NCI-H1694 (cell line): ENCODE measurements around the gene DOCK2.

Experiments
- DNase-seq: peaks from one replicate; lab custom pipeline; 2025; lab: John Stamatoyannopoulos, UW

DOCK2 gene

DNA sequence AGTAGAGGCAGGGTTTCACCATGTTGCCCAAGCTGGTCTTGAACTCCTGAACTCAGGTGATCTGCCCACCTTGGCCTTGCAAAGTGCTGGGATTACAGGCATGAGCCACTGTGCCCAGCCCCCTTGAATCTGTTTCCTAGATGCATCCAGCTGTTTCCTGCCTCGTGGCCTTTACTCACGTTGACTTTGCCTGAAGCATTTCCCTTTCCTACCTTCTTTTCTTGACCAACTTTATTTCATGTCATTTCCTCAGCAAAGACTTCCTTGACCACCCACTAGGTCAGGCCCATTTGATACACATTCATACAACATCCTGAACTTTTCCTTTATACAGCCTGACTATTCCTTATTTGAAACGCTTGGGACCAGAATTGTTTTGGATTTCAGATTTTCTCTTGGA lies 51.0 kb downstream of the DOCK2 start:
- DNase-seq: no peak

DNA sequence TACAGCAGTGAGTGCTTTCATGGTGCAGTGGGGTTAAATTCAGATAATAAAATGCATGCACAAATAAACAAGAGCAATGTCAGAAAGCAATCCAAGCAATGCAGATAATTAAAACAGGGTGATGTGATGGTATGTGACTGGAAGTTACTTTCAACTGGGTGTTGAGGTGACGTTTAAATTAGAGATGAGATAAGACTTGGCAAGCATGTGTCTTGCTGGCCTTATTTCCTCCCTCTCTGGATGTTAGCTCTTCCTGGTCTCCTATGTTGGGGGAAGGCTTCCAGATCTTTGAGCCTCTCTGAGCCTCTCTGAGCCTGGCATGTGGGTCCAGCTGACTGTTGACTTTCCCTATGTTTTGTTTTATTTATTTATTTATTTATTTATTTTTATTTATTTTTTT lies 54.4 kb downstream of the DOCK2 start:
- DNase-seq: no peak

DNA sequence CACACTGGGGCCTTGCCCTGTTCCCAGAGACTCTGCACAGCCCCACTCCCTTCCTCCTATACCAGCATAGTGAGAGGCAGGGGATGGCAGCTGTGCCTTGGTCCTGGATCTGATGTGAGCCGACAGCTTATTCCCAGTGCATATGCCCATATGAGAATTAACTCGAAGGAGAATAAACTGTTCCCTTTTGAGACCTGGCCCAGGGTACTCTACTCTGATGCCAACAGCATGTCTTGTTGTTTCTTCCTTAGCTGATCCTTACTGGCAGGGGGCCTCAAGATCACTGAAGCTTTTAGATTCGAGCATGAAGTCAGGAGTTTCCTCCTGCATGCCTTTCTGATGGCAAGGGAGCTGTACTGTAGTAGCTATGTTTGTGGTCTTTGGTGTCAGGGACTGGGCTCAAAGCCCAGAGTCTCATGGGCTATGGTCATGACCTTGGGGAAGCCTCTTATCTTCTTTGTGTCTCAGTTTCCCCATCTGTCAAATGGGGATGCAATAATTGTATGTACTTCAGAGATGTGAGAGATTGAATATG lies 57.1 kb downstream of the DOCK2 start:
- no peak for DNase-seq

DNA sequence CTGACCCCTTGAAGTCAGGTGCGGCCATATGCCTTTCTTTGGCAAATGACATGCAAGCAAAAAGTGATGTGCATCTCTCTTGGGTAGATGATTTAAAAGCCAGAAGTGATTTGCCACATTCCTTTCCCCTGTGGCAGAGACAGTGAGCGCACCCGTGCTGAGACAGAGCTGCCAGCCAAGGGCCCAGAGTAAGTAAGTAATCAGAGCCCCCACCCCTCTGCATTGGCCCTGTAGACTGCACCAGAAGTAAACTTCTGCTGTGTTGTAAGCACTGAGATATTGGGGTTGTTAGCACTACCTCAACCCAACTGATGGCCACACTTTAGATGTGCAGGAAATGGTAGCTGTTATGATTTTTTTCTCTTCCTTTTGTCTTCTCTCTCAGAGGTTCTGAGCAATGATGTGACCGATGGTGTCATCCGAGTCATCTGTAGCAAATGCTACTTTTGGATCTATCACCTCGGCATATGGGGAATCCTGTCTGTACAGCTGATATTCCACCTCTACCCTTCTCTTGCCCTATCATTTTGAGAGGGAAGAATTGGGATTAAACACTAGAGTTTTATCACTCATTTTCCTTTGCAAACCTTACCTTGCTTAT lies 58.0 kb downstream of the DOCK2 start:
- DNase-seq: no peak

DNA sequence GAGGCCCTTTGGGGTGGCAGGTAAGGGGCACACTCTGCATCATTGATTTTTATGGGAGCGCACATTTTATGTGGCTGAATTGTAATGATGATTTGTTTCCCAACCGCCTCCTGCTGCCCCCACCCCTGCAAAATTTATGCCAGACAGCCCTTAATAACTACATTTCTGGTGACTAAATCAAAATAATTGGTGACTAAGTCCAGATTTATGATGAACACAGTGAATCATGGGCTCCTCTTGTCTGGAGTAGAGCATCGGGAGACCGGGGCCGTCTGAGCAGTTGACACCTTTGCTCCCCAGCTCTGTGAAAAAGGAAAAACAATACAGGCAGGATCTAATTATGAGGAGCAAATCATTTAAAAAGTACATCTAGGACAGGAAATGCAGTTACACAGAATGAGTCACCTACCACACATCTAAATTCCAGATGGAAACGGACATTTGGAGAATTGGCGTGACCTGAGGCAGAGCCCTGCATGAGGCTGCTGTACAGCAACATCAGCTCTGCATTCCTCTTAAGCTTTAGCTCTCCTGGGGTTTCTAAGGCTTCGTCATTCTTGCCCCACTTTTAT lies 58.9 kb downstream of the DOCK2 start:
- DNase-seq: no peak

DNA sequence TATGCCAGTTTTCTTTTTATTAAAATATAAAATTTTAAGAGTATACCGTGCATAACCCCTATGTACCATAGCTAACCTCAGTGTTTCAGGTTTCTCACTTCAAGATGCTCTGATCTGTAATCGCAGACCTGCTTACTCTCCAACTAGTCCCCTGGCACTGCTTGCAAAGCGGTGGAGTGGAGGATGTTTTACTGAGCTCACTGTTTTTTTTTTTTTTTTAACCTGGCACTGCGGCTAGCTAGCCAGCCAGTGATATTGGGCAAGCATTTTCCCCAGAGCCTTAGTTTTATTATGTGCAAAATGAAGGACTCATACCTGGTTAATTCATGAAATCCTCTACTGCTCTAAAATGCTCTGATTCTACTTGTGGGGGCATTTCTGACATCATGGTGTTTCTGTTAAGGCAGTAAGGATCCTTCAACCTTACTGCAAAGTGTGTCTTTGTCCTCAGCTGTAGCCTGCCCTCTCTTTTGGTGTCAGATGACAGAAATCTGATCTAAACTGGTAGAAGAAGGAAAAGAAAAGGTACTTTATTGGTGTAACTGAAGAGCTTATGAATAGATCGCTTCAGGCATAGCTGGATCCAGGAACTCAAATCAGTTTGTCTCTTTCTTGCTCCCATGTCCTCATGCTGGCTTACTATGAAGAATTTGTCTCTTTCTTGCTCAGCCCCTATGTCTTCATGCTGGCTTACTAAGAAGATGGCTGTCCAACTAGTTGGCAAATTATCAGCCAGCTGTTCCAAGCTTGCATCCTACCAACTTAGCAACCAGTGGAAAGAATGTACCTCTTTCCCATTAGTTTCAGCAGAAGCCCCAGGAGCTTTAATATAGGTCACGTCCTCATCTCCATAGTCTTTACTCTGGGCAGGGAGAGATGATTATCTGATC lies 59.8 kb downstream of the DOCK2 start:
- DNase-seq: no peak

DNA sequence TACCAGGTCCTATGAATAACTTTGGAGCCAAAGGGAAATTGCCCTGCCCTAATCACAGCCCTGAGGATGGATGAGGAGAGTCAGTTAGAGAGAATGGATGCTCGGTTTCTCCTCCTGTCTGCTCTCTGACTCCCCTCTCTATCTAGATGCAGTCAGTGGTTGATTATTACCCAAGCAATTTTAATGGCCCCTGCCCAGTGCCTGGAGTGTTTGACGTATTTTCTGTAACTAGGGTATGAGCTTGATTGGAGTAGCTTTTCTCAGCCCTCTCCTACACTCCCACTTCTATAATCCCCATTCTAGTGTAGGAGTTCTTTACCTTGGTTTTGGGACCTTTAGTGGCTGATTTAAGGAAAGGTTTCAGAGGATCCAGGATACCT lies 60.4 kb downstream of the DOCK2 start:
- DNase-seq: no peak

DNA sequence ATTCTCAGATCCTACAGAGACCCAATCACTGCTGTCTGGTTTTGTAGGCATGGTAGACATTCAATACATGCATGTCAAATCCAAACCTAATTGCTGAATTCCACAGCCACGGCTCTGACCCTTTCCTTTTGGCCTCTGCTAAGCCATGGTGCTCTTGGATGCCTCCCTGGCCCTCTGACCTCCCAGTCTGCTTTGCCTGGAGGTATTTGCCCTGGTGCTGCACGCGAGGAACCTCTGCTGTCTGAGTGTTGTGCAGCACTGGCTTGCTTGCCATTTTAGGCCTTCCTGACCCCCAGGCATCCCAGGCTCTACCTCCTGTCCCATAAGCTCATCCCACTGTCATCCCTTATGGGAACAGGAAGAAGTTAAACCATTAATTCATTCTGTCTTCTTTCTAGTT lies 60.9 kb downstream of the DOCK2 start:
- no peak for DNase-seq

DNA sequence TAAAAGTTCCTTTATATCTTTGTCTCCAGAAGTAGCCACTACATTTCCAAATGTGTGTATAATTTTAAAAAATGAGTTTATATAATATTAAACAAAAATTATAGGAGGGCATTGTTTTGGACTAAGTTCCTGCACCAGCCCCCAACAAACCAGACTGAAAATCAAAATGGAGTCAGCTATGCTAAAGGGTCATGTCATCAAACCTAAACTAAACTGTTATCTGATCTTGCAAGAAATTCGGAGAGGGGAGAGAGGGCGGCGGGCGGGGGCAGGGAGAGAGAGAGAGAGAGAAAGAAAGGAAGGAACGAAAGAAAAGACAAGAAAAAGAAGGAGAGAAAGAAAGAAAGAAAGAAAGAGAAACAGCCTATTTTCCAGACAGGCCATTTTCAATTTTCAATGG lies 63.5 kb downstream of the DOCK2 start:
- DNase-seq: no peak

DNA sequence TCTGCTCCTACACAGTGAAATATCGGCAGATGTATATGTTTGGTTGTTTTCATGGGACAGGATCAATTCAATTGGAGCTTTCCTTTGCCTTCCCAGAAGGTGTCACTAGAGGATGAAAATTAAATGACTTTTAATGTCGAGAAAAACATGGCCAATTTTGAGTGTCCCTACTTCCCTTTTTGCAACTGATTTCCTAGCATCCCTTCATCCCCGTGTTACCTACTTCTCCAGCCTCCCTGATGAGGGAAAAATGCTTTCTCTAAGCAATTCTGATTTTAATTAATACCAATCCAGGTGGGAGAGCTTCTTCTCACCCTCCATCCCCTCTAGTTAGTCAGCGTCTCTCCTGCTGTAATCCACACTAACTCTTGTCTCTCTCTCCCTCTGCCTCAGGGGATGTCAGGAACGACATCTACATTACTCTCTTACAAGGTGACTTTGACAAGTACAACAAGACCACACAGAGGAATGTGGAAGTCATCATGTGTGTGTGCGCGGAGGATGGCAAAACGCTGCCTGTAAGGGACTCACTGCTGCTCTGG lies 64.9 kb downstream of the DOCK2 start:
- DNase-seq: peak; percentile 20

DNA sequence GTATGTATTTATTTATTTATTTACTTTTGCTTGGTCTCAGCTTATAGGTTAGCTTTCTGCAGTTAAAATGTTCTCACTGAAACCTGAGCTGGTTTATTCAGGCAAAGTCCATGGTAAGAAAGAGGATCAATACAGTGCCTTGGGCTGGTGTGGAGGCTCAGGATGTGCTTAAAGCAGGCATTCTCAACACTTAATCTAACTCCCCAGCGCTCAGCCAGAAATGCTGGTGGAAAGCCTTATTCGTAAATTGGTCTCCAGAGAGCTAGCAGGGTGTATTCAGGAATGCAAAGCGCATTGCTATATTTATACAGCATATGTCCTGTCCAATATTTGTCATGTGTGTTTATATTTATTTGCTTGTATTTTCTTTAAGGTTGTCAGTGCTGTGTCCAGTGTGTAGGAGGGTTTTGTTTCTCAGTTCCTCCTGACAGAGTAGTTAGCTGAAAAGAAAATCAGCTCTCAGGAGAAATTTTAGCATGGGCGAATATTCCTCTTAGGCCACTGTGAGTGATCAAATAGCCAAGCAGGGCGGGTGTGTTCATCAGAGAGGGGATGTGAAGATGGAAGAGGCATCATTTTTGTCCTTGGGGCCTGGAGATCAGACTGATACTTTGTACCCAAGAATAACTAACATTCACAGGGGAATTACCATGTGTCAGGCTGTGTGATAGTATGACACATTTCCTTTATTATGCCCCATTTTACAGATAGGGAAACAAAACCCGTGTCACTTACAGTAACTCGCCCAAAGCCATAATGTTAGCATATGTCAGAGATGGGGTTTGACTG lies 65.8 kb downstream of the DOCK2 start:
- DNase-seq: no peak

DNA sequence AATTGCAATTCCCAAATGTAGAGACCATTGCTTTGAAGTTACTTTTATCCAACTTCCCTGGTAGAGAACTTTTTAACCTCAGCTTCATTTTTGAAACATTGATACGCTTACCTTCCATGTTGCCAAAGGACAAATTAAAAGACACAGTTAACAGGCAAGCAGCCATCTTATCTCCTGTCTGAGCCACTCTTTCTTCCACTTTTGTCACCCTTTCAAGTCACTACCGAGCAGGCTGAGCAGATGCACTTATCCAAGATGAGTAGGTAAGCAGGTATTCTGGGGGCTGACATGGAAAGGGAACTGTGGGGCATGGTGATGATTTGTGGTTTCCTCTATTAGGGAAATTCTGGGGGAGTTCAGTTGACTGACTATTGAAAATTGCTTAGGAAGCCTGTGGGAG lies 66.7 kb downstream of the DOCK2 start:
- no peak for DNase-seq

DNA sequence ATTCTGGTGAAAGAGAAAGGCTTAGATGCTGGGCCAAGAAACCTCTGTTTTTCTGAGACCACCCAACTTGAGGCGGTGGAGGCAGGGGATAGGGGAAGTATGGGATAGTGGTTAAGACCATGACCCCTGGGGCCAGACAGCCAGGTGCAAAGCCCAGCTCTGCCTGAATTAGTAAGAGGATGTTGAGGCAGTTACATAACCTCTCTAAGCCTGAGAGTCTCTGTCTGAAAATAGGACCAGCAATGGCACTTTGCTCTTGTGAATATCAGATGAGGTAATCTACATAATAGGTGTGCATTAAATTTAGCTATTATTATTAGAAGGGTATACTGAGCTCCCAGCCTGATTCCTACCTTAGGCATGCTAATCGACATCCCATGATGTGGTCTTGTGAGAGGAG lies 68.2 kb downstream of the DOCK2 start:
- DNase-seq: no peak

DNA sequence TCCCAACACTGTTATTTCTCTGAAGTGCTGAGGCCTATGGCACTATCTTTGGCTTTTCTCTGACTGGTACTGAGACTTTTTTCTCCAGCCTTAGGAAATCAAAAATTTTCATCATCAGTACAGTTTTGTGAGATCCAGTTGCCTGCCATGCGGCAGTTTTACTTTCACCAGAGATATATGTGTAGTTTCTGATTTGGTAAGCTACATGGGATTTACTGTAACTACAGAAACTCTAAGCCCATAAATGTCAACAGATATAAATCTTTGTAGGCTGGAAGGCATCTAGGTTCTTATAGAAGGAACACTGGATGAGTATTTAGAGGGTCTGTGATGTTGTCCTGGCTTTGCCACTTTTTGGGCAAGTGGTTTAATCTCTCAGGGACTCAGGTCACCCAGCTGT lies 69.0 kb downstream of the DOCK2 start:
- no peak for DNase-seq

DNA sequence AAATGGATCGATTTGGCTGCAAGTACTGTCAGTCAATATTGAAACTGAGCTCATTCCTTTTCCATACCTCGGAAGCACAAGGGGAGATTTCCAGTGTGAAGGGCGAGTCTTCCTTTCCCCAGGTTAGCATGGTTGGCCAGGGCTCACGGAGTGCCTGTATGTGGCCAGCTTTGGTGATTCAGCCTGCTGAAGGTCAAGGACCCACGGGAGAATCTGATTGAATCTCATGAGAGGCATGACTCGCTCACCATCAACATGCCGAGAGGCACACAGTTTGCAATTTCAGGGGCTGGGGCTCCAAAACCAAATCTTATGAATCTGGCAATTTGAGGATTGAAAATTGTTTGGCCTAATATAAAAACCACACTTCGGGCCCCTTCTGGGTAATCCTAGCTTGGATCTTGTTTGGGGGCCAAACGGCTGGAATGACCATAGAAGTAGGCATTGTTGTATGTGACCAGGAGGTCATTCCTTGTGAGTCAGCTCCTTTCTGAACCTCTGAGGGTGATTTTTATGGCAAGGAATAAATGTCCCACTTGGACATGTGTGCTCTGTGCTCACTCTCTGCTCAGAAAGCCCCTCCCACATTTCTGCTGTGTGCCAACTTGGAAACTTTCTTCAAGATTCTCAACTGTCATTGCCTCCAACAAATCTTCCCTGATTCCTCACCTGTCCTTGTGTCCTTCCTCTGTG lies 69.8 kb downstream of the DOCK2 start:
- DNase-seq: no peak

DNA sequence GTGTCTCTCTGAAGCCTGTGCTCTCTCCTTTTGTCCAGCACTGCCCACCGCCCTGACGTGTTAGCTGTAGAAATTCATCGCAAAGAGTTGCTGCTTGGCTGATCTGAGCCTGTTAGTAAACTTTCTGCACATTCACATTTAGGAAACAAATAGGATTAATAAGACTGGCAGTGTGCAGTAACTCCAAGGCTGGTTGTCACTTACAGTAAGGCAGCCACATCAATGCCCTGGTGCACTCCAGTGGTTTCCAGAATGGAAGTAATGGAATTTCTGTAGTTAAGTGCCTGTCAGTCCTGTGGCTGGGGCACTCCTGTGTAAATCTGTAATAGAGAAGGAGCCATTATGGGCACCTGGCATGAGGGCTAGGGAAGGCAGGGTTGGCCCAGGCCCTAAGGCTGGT lies 70.6 kb downstream of the DOCK2 start:
- no peak for DNase-seq

DNA sequence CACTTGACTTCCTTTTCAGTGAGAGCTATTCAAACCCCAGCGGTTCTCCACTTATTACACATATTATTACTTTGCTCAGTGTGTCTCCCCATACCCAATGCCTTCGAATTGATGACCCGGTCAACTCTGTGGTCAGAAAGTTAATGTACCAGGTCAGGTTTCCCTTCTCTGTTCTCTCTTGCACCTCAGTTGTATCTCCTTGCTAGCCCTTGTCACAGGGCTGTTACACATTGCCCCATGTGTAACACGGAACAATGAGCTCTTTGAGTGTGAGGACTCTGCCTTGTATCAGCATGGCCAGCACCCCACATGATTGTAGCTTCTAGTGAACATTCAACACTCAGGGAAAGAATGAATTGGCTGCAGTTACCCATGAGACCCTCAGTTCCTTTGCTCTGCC lies 73.6 kb downstream of the DOCK2 start:
- DNase-seq: no peak

DNA sequence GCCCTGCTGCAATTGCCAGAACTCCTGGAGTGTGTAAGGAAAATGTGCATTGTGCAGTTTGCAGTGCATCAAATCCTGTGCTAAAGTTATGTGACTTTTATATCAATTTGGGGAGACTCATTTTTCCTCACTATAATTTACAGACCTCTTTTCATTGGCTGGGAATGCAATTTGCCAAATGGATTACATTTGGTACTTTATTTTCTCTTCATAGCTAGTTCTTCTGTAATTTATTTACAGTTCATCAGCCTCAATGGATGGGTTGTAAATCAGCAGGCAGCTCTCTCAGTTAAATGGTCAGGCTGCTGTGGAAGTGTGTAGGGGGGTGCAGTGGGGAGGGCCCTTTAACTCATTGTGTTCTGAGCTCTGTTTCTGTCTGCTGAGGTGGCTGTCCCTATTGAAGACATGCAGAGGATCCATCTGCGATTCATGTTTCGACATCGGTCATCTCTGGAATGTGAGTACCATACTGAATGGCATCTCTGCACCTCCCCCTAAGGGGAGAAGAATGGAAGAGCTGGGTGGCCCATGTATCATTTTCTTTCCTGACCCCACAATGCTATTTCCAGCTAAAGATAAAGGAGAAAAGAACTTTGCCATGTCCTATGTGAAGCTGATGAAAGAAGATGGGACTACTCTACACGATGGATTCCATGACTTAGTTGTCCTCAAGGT lies 74.6 kb downstream of the DOCK2 start:
- no peak for DNase-seq

DNA sequence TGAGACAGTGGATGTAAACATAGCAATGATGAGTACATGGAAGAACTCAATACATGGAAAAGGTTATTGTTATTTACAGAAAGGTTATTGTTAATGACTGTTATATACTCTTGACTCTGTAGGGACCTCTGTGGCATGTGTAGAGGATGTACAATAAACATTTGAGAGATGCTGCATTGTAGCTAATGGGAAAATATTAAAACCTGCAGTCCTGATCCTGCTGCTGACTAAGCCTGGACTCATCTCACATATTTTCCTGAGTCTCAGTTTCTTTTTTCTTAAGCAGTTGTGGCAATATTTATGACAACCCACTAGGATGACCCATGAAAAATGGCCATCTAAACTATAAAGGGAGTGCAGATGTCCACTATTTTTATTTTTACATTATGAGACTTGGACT lies 75.4 kb downstream of the DOCK2 start:
- DNase-seq: no peak

DNA sequence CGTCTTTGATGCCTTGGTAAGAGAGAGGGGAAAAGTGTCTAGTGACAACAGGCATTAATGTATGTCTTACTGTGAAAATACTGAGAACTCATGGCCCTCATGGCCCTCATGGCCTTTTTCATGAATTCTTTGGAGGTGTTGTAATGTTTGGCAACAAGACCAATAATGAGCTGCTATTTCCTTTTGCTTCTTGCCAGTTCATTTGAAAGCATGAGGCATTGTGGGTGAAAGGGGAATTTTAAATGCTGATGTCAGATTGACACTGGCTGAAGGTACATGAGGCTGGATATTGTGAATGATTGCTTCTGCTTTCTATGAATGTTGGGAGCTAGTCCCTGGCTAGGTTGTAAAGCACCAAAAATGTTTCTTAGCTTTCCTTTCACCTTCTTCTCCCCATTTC lies 79.2 kb downstream of the DOCK2 start:
- no peak for DNase-seq

DNA sequence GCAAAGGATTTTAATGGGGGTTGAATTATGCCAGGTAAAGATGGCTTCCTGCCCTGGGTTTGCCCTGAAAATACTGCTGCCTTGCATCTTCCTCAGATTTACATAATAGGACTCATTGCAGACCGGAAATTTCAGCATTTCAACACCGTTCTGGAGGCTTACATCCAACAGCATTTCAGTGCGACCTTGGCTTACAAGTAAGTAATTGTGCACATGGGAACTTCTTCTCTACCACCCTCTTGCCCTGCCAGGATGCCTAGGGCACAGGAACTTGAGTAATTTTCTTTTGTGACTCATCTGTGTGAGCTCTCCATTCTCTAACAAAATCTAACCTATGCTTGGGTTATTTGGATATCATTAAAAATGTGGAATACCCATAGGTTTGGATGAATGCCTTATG lies 80.2 kb downstream of the DOCK2 start:
- DNase-seq: no peak
